Colonic mucosa (tissue), 4 donors: Measurements from ENCODE around the gene SPATA6L. TPM values are rescaled to one million over a fixed set of nuclear protein-coding genes. Genes with fewer than 3 reads are reported as not detected.

Experiments
- DNase-seq: peaks from one replicate; pipeline ENCODE4 v3.0.0-alpha.2; 2020
- H3K27ac ChIP-seq: fragments of 200-600 bp; one replicate; pipeline ENCODE4 v1.8.0; 2021
- H3K27me3 ChIP-seq: fragments of 200-600 bp; one replicate; pipeline ENCODE4 v1.8.0; 2021
- H3K36me3 ChIP-seq: fragments of 200-600 bp; one replicate; pipeline ENCODE4 v1.8.0; 2021
- H3K4me1 ChIP-seq: fragments of 200-600 bp; one replicate; pipeline ENCODE4 v1.8.0; 2021; ENCODE audit warnings: mild to moderate bottlenecking
- H3K4me3 ChIP-seq: fragments of 200-600 bp; one replicate; pipeline ENCODE4 v1.8.0; 2021
- H3K9ac ChIP-seq, 2 donors: one replicate each; pipeline ENCODE4 v1.7.0; 2013; ENCODE audit warnings: control low read depth in 2 of 2, low read depth in 2 of 2, low read length in 2 of 2
- H3K9me3 ChIP-seq: fragments of 200-600 bp; one replicate; pipeline ENCODE4 v1.8.0; 2021
- CTCF ChIP-seq: fragments of 200-600 bp; IDR thresholded peaks from one replicate; pipeline ENCODE4 v1.8.0; 2022; ENCODE audit warnings: antibody characterized with exemption, mild to moderate bottlenecking
- intact Hi-C: fragments of 100-400 bp; cut with DNase I; formaldehyde crosslinking; loops from one replicate; pipeline ENCODE4 v1.14.1; 2022
- total RNA-seq, 2 donors: library from RNA; stranded (reverse); fragmentation: NEBNext Ultra II Directional in 1 of 2; extraction: Animal tissue kit (Norgen Biotek cat#: 25700) in 1 of 2; gene quantifications; one replicate each; pipeline ENCODE4 v1.2.1, GENCODE V29; 2021
- donor health status: healthy.
- donor health status: DM: no; HTN: no; CAD: no.
- donor health status: DM: no; HTN: no; CAD: no.

Gene SPATA6L
- total RNA-seq, 2 donors from 2014 or later, result 5.0 to 6.8 TPM

- no peaks in the 10 kb centered on the region for H3K36me3 ChIP-seq
- H3K4me1 ChIP-seq, result no peaks in the 10 kb centered on the region
- intact Hi-C loops, result no loop called here
- H3K27me3 ChIP-seq, result no peaks in the 10 kb centered on the region
- no peak overlapping the region for H3K4me3 ChIP-seq
- H3K9ac ChIP-seq, result no peak overlapping the region
- no peak for TF ChIP-seq CTCF
- H3K9me3 ChIP-seq, result no peaks in the 10 kb centered on the region
- DNase-seq, result no peak
- H3K27ac ChIP-seq, result no peak overlapping the region
Measured at GRCh38 chr9:4555236-4555635, 111.0 kb downstream of the SPATA6L start.

DNA sequence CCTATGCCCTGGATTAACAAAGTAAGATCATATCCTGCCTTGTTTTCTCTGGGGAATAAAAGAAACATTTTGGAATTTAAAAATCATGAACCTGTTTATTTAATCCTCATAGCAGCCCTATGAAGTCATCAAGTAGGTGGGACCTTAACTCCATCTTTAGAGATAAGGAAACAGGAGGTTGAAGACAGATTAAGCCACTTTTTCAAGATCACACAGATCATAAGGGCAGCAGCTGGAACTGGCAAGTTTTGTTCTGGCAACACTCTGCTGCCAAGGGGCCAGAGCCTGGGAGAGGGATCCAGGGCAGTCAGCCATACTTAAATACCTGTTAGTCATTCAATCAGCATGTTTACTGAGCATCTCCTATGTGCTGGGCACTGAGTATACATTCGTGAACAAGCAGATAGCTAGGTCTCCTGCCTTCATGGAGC, 112.3 kb downstream of the SPATA6L start:
- Histone ChIP-seq H3K27me3 (no peaks in the 10 kb centered on the region), H3K9ac (no peak overlapping the region), H3K36me3 (no peaks in the 10 kb centered on the region), H3K9me3 (no peaks in the 10 kb centered on the region), H3K4me1 (no peaks in the 10 kb centered on the region), H3K4me3 (no peak overlapping the region), H3K27ac (no peak overlapping the region)
- TF ChIP-seq CTCF, result no peak
- intact Hi-C loops, result no loop called here
- DNase-seq, result no peak

- Histone ChIP-seq H3K4me1 (peaks cover 2% of the 10 kb centered on the region), H3K27me3 (no peaks in the 10 kb centered on the region), H3K4me3 (no peak overlapping the region), H3K36me3 (no peaks in the 10 kb centered on the region), H3K9me3 (no peaks in the 10 kb centered on the region), H3K27ac (no peak overlapping the region), H3K9ac (no peak overlapping the region)
- intact Hi-C loops, result no loop called here
- DNase-seq, result no peak
- TF ChIP-seq CTCF, result no peak
Measured at GRCh38 chr9:4550777-4551484, 115.3 kb downstream of the SPATA6L start.

DNA sequence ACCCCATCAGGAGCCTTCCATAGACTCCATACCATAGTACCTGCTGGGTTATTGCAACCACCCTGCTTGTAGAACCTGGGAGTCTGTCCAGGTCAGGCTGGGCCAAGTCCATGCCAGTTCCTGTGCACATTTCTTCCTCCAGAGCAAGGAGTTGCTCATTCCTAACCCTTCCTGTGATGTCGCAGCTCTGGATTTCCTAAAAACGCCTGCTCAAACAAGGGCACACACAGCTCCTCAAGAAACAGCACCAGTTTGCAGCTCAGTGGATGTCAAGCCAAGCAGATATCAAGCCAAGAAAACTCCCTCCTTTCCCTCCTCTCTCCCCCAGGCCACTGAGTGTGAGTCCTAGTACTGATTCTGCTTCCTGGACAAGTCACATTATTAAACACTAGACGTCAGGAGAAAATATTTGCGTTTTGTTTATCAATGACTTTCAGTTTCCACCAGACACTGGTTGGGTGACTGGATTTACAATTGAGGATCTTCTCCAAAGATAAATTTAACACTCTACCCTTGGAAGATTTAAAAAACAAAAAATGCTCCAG, 116.5 kb downstream of the SPATA6L start:
- Histone ChIP-seq H3K27me3 (no peaks in the 10 kb centered on the region), H3K9ac (no peak overlapping the region), H3K27ac (no peak overlapping the region), H3K36me3 (no peaks in the 10 kb centered on the region), H3K4me1 (peaks cover 2% of the 10 kb centered on the region), H3K4me3 (no peak overlapping the region), H3K9me3 (no peaks in the 10 kb centered on the region)
- TF ChIP-seq CTCF, result no peak
- no peak for DNase-seq
- intact Hi-C loops, result loop anchor here (5.0 kb wide), 1 partner anchor 47 kb away; no protein-coding TSS in a partner anchor

- H3K9ac ChIP-seq, result no peak overlapping the region
- peaks cover 2% of the 10 kb centered on the region for H3K4me1 ChIP-seq
- H3K36me3 ChIP-seq, result no peaks in the 10 kb centered on the region
- no peak overlapping the region for H3K27ac ChIP-seq
- intact Hi-C loops, result loop anchor here (5.0 kb wide), 1 partner anchor 48 kb away; no protein-coding TSS in a partner anchor
- H3K9me3 ChIP-seq, result no peaks in the 10 kb centered on the region
- DNase-seq, result no peak
- H3K27me3 ChIP-seq, result no peaks in the 10 kb centered on the region
- H3K4me3 ChIP-seq, result no peak overlapping the region
- peak; percentile 29 for TF ChIP-seq CTCF
Measured at GRCh38 chr9:4548811-4549725, 117.2 kb downstream of the SPATA6L start.
